DOHH2 (cell line): ENCODE results near the gene CD99.

Source experiments
- EZH2phosphoT487 ChIP-seq: fragments of 200-600 bp; sonication (generic); IDR thresholded peaks from 2 replicates; pipeline ENCODE4 v1.6.1; 2017; ENCODE audit warnings: borderline replicate concordance, mild to moderate bottlenecking, antibody characterized with exemption, low read length, moderate library complexity, mixed read lengths
- TF ChIP-seq, protein P1 (sequence below): fragments of 200-600 bp; sonication (generic); IDR thresholded peaks from one replicate; pipeline ENCODE4 v1.5.1; 2014; ENCODE audit warnings: antibody characterized with exemption, mild to moderate bottlenecking, low read depth, low read length; ENCODE audit not compliant: poor library complexity, severe bottlenecking

DNA sequence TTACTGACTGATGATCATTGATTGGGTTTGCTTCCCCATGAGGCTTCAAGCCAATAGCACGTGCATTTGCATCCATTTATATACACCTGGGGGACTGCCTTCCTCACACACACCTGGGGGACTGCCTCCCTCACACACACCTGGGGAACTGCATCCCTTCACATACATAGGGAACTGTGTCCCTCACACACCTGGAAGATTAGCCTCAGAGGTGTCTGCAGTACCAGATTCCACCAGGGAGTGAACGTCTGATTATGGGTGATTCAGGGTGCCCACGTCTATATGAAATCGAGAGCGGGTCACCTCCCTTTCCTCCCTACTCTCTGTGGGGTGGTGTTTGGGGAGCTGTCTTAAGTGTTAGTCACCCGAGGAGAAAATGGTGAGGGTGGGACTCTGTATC is 16.9 kb downstream of the CD99 start:
- TF ChIP-seq EZH2phosphoT487: no peak
- TF ChIP-seq, protein P1, sequence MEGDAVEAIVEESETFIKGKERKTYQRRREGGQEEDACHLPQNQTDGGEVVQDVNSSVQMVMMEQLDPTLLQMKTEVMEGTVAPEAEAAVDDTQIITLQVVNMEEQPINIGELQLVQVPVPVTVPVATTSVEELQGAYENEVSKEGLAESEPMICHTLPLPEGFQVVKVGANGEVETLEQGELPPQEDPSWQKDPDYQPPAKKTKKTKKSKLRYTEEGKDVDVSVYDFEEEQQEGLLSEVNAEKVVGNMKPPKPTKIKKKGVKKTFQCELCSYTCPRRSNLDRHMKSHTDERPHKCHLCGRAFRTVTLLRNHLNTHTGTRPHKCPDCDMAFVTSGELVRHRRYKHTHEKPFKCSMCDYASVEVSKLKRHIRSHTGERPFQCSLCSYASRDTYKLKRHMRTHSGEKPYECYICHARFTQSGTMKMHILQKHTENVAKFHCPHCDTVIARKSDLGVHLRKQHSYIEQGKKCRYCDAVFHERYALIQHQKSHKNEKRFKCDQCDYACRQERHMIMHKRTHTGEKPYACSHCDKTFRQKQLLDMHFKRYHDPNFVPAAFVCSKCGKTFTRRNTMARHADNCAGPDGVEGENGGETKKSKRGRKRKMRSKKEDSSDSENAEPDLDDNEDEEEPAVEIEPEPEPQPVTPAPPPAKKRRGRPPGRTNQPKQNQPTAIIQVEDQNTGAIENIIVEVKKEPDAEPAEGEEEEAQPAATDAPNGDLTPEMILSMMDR: no peak
